Aorta (tissue), 5 donors: ENCODE data around the gene PTPRF. TPM values are rescaled to one million over a fixed set of nuclear protein-coding genes. Genes with fewer than 3 reads are reported as not detected.
"Not testable (repeated sequence)": the region's sequence is repeated elsewhere in the genome, so short reads cannot be mapped to it uniquely, and the experiment has no call there.

Experiments used
- ATAC-seq: fragments of 200-7000 bp; cut with Tn5 transposase; one replicate; pipeline ENCODE4 v1.9.1; 2022; ENCODE audit warnings: moderate library complexity; ENCODE audit not compliant: low FRiP score
- DNase-seq, 2 donors: peaks; one replicate each; pipeline ENCODE4 v3.0.0-alpha.2; 2020
- H3K27ac ChIP-seq, 2 donors: one replicate each; pipeline ENCODE4 v1.5.1; 2013; ENCODE audit warnings: low read length in 2 of 2, mild to moderate bottlenecking in 2 of 2, moderate library complexity in 2 of 2, control low read depth in 1 of 2, inconsistent platforms in 1 of 2, low read depth in 1 of 2
- H3K27me3 ChIP-seq, 2 donors: one replicate each; pipeline ENCODE4 v1.6.1; 2013; ENCODE audit warnings: control low read depth in 1 of 2, low read length in 1 of 2, mild to moderate bottlenecking in 1 of 2, moderate library complexity in 1 of 2; ENCODE audit not compliant: insufficient read depth in 2 of 2, control insufficient read depth in 1 of 2
- H3K36me3 ChIP-seq, 2 donors: one replicate each; pipeline ENCODE4 v1.6.1; 2013; ENCODE audit warnings: control low read depth in 1 of 2, low read length in 1 of 2, mild to moderate bottlenecking in 1 of 2; ENCODE audit not compliant: insufficient read depth in 2 of 2, control insufficient read depth in 1 of 2
- H3K4me1 ChIP-seq, 2 donors: one replicate each; pipeline ENCODE4 v1.6.1; 2013; ENCODE audit warnings: low read length in 2 of 2, control low read depth in 1 of 2, mild to moderate bottlenecking in 1 of 2, moderate library complexity in 1 of 2; ENCODE audit not compliant: insufficient read depth in 2 of 2, control insufficient read depth in 1 of 2
- H3K4me3 ChIP-seq, 2 donors: one replicate each; pipeline ENCODE4 v1.5.1; 2013; ENCODE audit warnings: low read length in 2 of 2, control low read depth in 1 of 2, mild to moderate bottlenecking in 1 of 2
- H3K9me3 ChIP-seq: one replicate; pipeline ENCODE4 v1.6.1; 2013; ENCODE audit warnings: mild to moderate bottlenecking, low read length; ENCODE audit not compliant: control insufficient read depth
- WGBS, 2 donors: extraction: QIAGEN DNeasy Blood & Tissue Kit; methylation state at CpG; one replicate each; pipeline ENCODE4 v1.1.7; 2013; 5-methylcytosine and 5-hydroxymethylcytosine counted together
- intact Hi-C, 2 donors: fragments of 100-400 bp; cut with DNase I; formaldehyde crosslinking; loops; one replicate each; pipeline versions ENCODE4 v1.14.2 to v1.15.0; 2022
- polyA plus RNA-seq, 2 donors: library from polyadenylated mRNA; stranded (reverse); fragments of 200-250 nt; gene quantifications; one replicate each; pipeline ENCODE4 v1.2.3, GENCODE V29; 2013
- total RNA-seq, 2 donors: library from RNA; stranded (reverse); fragmentation: NEBNext Ultra II Directional; extraction: Animal tissue kit (Norgen Biotek cat#: 25700); gene quantifications; one replicate each; pipeline ENCODE4 v1.2.1, GENCODE V29; 2021
- donor health status: healthy with polysubstance abuse.
- donor health status: Bipolar disorder and iron deficiency.
- donor health status: DM: no; HTN: no; CAD: no.
- donor health status: DM: no; HTN: no; CAD: no.
- donor health status: DM: yes; HTN: yes; CAD: no.

The PTPRF gene
- total and polyA plus RNA-seq, 4 donors = 11.6 to 86.2 (median 40.6) TPM

DNA sequence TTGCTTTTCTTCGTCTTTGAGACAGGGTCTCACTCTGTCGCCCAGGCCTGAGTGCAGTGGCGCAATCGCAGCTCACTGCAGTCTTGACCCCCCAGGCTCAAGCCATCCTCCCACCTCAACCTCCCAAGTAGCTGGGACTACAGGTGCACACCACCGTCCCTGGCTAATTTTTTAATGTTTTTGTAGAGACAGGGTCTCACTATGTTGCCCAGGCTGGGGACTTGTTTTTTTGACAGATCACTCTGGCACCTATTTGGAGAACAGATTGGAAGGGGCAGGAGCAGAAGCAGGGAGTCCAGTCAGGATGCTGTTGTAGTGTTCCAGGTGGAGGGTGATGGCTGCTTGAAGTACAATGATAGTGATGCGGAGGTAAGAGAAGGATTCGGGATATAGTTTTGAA, 106.6 kb downstream of the PTPRF start:
- Histone ChIP-seq H3K36me3 (no peaks in the 10 kb centered on the region), H3K9me3 (no peaks in the 10 kb centered on the region), H3K27ac (no peak overlapping the region), H3K27me3 (no peaks in the 10 kb centered on the region), H3K4me3 (no peak overlapping the region), H3K4me1 (no peaks in the 10 kb centered on the region)
- WGBS, 2 donors = 92% methylated on average over 7 of the region's 7 CpGs
- intact Hi-C loops = no loop called here
- no peak for DNase-seq
- no peak for ATAC-seq

DNA sequence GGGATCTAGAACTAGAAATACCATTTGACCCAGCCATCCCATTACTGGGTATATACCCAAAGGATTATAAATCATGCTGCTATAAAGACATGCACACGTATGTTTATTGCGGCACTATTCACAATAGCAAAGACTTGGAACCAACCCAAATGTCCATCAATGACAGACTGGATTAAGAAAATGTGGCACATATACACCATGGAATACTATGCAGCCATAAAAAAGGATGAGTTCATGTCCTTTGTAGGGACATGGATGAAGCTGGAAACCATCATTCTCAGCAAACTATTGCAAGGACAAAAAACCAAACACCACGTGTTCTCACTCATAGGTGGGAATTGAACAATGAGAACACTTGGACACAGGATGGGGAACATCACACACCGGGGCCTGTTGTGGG, 107.7 kb downstream of the PTPRF start:
- H3K4me3 ChIP-seq, ATAC-seq, DNase-seq, H3K4me1 ChIP-seq, H3K27ac ChIP-seq, H3K27me3 ChIP-seq, H3K36me3 ChIP-seq, H3K9me3 ChIP-seq, intact Hi-C loops: not testable (repeated sequence)
- WGBS, 2 donors = 96 to 100% methylated on average over 1 to 4 of the region's 4 CpGs

DNA sequence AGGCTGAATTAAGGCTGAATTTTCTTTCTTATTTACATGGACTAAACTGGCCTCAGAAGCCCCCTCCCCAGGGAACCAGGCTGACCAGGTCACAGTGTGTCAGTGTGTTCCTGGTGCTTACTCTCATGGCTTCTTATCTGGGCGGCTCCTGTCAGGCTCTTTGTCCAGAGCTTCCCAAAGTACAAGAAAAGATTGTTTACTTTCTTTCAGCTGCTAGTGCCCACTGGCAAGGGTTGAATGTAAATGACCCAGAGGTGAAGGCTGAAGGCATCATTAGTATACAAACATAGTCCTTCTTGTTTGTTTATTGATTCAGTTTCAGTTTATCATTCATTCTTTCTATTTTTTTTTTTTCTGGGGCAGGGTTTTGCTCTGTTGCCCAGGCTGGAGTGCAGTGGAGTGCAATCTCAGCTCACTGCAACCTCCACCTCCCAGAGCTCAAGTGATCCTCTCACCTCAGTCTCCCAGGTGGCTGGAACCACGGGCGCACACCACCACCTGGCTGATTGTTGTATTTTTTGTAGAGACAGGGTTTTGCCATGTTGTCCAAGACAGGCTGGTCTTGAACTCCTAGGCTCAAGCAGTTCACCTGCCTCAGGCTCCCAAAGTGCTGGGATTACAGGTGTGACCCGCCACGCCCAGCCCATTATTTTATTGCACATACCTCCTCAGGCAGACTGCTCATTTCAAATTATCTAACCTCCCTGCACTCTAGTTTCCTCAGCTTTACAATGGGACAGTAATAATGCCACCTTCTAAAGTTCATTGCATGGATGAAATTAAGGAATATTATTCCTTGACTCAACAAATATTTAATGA, 109.5 kb downstream of the PTPRF start:
- H3K27ac ChIP-seq = no peak overlapping the region
- no peak overlapping the region for H3K4me3 ChIP-seq
- no peak for ATAC-seq
- H3K9me3 ChIP-seq = no peaks in the 10 kb centered on the region
- H3K4me1 ChIP-seq = no peaks in the 10 kb centered on the region
- no peaks in the 10 kb centered on the region for H3K36me3 ChIP-seq
- DNase-seq = no peak
- WGBS, 2 donors = 76% methylated on average over 5 of the region's 5 CpGs
- intact Hi-C loops = no loop called here
- no peaks in the 10 kb centered on the region for H3K27me3 ChIP-seq

DNA sequence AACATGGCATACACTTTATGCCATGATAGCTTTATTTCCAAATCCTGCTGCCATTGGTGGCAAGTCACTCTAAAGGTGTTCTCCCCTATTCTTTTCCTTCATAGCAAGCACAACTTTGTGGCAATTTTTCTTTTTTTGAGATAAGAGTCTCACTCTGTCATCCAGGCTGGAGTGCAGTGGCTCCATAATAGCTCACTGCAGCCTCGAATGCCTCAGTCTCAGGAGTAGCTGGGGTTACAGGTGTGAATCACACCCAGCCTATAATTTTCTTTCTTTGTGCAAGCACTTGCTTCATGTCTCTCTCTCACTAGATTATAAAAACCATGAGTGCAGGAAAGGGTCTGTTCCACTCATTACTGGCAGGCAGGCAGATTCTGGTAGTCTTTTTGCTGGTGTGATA, 113.9 kb downstream of the PTPRF start:
- Histone ChIP-seq H3K27ac (no peak overlapping the region), H3K4me3 (no peak overlapping the region), H3K4me1 (no peaks in the 10 kb centered on the region), H3K36me3 (no peaks in the 10 kb centered on the region), H3K27me3 (no peaks in the 10 kb centered on the region), H3K9me3 (no peaks in the 10 kb centered on the region)
- intact Hi-C loops = no loop called here
- DNase-seq = no peak
- 27 to 38% methylated on average over 1 of the region's 1 CpG for WGBS, 2 donors
- no peak for ATAC-seq

DNA sequence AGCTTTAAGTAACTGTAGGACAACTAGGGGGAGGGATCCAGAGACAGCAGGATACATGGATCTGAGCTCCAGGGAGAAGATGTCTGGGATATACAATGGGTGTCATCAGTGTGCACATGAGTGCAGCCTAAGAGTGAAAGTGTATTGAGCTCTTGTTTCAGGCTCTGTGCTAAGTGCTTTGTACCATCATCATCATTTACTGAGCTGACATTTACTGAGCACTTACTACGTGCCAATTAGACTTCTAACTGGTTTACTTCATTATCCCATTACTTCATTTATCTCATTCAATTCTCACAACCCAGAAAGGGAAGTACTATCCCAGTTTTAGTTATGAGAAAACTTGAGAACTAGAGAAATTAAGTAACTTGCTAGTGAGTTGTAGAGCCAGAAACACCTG, 114.8 kb downstream of the PTPRF start:
- H3K9me3 ChIP-seq = no peaks in the 10 kb centered on the region
- intact Hi-C loops = no loop called here
- H3K4me3 ChIP-seq = no peak overlapping the region
- 67 to 84% methylated on average over 1 of the region's 1 CpG for WGBS, 2 donors
- DNase-seq = no peak
- no peak overlapping the region for H3K27ac ChIP-seq
- no peak for ATAC-seq
- no peaks in the 10 kb centered on the region for H3K4me1 ChIP-seq
- no peaks in the 10 kb centered on the region for H3K36me3 ChIP-seq
- H3K27me3 ChIP-seq = peaks cover 0 to 1% of the 10 kb centered on the region in 2 donors

DNA sequence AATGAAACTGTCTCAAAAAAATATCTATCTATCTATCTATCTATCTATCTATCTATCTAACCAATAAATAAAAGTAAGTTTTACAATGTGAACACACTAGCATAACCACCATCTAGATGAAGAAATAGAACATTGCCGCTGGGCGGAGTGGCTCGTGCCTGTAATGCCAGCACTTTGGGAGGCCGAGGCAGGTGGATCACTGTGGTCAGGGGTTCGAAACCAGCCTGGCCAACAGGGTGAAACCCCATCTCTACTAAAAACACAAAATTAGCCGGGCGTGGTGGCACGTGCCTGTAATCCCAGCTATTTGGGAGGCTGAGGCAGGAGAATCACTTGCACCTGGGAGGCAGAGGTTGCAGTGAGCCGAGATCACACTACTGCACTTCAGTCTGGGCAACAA, 116.6 kb downstream of the PTPRF start:
- DNase-seq, H3K9me3 ChIP-seq, H3K4me1 ChIP-seq, intact Hi-C loops, H3K36me3 ChIP-seq, H3K27me3 ChIP-seq, H3K4me3 ChIP-seq, ATAC-seq, H3K27ac ChIP-seq: not testable (repeated sequence)
- WGBS, 2 donors = 94% methylated on average over 9 of the region's 9 CpGs

DNA sequence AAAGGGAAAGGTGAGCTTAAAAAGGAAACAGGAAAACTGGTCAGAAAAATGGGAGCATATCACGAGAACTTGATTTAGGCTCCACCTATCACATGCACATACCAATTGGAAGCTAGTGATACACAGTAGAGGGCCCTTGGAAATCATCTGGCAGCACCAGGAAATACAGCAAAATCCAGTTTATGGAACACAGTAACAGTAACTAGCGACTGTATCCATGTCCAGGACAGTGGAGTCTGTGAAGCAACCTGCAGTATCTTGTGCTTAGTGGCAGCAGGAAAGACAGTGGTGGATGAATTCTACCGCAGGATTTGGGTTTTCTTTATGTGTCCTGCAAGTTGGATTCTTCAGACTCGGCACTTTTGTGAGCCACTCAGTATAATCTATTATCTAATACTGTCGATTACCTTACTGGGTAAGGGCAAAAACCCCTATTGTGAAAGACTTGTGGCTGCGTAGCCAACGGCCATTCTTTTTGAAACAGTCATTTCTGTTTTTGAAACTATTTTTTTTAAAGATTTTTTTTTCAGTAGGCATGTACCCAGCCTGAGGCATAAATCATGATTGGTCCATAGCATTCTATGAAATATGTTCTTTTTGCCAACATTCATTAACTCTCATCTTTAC, 117.7 kb downstream of the PTPRF start:
- ATAC-seq (no peak), DNase-seq (no peak)
- no peaks in the 10 kb centered on the region for H3K36me3 ChIP-seq
- intact Hi-C loops = loop anchor here in 1 of 2 donors (2.0 kb wide), 1 partner anchor 118 kb away; the partner anchor contains the start of gene PTPRF
- WGBS, 2 donors = 81 to 82% methylated on average over 7 of the region's 7 CpGs
- no peak overlapping the region for H3K27ac ChIP-seq
- peaks cover 0 to 1% of the 10 kb centered on the region in 2 donors for H3K27me3 ChIP-seq
- H3K4me3 ChIP-seq = no peak overlapping the region
- no peaks in the 10 kb centered on the region for H3K9me3 ChIP-seq
- peaks cover 4 to 7% of the 10 kb centered on the region in 2 donors for H3K4me1 ChIP-seq

DNA sequence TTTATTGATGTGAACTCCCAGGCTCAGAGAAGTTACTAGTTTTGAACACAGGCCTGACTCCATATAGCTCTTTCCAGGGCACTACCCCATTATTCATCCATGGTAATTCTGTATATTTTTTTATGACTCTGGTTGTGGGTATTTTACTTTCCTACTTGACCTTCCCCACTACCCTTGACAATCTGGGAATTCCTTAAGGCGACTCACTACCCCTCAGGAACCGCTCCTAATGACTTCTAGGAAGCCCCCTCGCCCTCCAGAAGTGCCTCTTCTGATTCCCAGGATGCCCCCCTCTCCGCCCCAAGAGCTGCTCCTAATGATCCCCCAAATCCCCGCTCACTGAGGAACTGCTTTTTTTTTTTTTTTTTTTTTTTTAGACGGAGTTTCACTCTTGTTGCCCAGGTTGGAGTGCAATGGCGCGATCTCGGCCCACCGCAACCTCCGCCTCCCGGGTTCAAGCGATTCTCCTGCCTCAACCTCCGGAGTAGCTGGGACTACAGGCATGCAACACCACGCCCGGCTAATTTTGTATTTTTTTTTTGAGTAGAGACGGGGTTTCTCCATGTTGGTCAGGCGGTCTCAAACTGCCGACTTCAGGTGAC, 118.3 kb downstream of the PTPRF start:
- DNase-seq (no peak), ATAC-seq (no peak)
- H3K4me1 ChIP-seq = peaks cover 4 to 7% of the 10 kb centered on the region in 2 donors
- H3K4me3 ChIP-seq = peak overlapping the region; percentile 42 to 44
- 34% methylated on average over 18 to 19 of the region's 19 CpGs for WGBS, 2 donors
- peak overlapping the region in 1 of 2 donors; percentile 75 for H3K27ac ChIP-seq
- no peaks in the 10 kb centered on the region for H3K9me3 ChIP-seq
- H3K36me3 ChIP-seq = no peaks in the 10 kb centered on the region
- peaks cover 0 to 1% of the 10 kb centered on the region in 2 donors for H3K27me3 ChIP-seq
- intact Hi-C loops = loop anchor here in 1 of 2 donors (2.0 kb wide), 1 partner anchor 118 kb away; the partner anchor contains the start of gene PTPRF
